Measurements from ENCODE around the gene AOPEP. TPM values are rescaled to one million over a fixed set of nuclear protein-coding genes. Genes with fewer than 3 reads are reported as not detected.
A peak's percentile ranks its signal among the peaks of the same experiment; 100 is the strongest.

Gene AOPEP
- total RNA-seq, 6 experiments from 2014 or later, result 36.6 to 110 (median 63.3) TPM

DNA sequence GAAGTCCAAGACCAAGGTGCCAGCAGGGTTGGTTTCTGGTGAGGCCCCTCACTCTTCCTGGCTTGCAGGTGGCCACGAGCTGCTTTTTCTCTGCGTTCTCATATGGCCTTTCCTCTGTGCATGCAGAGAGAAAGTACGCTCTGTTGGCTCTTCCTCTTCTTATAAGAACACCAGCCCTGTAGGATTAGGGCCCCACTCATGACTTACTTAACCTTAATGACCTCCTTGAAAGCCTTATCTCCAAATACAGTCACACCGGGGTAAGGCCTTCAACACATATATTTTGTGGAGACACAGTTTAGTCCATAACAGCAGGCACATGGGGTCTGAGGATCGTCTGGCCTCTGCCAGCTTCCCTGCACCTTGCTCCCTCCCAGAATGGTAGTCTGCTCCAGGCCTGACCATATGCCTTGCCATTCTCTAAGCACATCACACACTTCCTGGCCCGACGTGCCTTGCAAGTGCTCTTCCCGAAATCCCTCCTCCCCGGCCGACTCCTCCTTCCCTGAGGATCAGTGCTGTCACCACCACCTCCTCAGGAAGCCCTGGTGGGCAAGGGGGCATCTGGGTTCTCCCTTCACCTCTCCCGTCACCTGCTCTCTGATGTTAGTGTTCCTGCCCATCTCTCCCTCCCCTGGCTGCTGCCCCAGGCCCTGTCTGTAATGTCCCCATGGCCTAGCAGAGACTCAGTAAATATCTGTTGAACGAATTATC lies 200.7 kb downstream of the AOPEP start:
- 90% methylated on average over 9 of the region's 12 CpGs for WGBS (ENCODE audit: insufficient coverage, low coverage, low lambda C conversion rate, missing lambda C conversion rate)
- intact Hi-C loops (cut with DNase I), result no loop called here
- Histone ChIP-seq H3K9me3 (no peaks in the 10 kb centered on the region), H3K4me1 (peaks cover 0 to 21% (median 7%) of the 10 kb centered on the region in 4 donors), H3K4me3 (no peak overlapping the region), H3K27me3 (no peaks in the 10 kb centered on the region), H3K27ac (no peak overlapping the region), H3K36me3 (no peaks in the 10 kb centered on the region)
- no peak for TF ChIP-seq POLR2A (IDR thresholded peaks at IDR 0.05)
- DNase-seq, result no peak
- ATAC-seq, result no peak

DNA sequence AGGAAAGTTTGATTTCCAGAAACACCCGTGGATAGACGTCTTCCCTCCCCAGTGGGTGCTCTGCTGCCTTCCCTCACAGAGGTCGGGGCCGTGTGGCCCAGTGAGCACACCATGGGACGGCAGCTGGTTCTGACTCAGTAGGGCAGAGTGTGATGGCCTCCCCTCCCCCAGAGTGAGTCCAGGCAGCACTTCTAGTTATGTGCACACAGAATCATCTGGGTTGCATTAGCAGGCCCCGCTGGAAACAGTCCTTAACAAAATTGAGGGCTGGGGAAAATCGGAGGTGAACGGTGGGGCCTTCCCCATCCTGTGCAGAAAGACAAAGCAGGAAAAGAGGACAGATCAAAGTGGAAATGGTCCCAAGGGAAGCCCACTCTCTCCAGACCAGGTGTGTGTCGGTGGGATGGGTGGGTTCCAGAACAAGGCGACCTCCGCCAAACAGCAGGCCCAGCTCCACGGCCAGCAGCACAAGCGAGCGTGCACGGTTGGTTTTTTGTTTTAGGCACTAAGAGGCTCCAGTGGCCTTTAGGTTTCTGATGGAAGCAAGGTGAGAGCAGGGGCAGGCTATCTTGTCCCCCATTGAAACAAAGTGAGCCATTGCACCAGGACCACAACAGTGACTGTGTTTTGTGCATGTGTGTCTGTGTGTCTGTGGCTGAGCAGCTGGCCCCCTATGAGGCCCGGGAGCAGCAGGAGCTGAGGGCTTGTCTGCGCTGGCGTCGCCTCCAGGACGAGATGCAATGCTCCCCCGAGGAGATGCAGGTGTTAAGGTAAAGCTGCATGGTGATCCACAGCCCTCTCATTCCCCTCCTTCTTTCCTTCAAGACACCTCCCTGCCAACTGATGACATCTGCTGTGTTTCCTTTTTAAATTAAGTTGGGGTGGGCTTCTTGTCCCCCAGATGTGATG lies 201.5 kb downstream of the AOPEP start:
- intact Hi-C loops (cut with DNase I), result no loop called here
- no peaks in the 10 kb centered on the region for H3K36me3 ChIP-seq
- peaks cover 0 to 13% (median 3%) of the 10 kb centered on the region in 4 donors for H3K4me1 ChIP-seq
- H3K27ac ChIP-seq, result no peak overlapping the region
- ATAC-seq (no peak), DNase-seq (no peak)
- TF ChIP-seq, protein P1, sequence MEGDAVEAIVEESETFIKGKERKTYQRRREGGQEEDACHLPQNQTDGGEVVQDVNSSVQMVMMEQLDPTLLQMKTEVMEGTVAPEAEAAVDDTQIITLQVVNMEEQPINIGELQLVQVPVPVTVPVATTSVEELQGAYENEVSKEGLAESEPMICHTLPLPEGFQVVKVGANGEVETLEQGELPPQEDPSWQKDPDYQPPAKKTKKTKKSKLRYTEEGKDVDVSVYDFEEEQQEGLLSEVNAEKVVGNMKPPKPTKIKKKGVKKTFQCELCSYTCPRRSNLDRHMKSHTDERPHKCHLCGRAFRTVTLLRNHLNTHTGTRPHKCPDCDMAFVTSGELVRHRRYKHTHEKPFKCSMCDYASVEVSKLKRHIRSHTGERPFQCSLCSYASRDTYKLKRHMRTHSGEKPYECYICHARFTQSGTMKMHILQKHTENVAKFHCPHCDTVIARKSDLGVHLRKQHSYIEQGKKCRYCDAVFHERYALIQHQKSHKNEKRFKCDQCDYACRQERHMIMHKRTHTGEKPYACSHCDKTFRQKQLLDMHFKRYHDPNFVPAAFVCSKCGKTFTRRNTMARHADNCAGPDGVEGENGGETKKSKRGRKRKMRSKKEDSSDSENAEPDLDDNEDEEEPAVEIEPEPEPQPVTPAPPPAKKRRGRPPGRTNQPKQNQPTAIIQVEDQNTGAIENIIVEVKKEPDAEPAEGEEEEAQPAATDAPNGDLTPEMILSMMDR (IDR thresholded peaks at IDR 0.05), result no peak
- no peak for TF ChIP-seq POLR2A (IDR thresholded peaks at IDR 0.05)
- H3K4me3 ChIP-seq, result no peak overlapping the region
- H3K27me3 ChIP-seq, result no peaks in the 10 kb centered on the region
- 90% methylated on average over 8 of the region's 21 CpGs for WGBS (ENCODE audit: insufficient coverage, low coverage, low lambda C conversion rate, missing lambda C conversion rate)
- H3K9me3 ChIP-seq, result no peaks in the 10 kb centered on the region

DNA sequence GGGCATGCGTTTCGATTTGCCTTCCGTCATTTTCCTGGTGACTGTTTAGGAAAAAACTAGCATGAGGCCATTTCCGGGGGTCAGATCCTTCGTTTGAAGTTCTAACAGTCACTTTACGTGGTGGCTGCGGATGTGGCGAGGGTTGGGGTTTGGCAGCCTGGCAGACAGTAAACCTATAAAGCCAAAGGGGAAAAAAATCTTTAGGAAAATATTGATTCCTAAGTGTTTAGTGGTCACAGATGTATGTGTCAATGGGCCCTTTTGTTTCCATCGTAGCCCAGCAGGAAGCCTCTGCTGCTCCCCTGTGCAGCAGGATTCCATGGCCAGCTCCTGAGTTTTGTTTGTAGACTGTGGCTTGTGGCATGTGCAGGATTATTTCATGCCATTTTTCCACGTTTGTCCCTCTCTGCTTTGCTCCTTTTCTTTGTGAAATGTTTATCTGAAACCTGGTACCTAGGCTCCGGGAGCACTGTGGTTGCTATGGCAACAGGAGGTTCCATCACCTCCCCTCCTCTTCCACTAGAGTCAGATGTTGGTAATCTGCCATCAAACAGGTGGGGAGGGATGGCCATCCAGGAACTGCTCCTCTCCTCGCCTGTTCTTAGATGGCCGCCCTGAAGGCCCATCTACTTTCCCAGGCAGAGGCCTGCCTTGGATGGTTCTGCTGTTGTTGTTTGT lies 202.3 kb downstream of the AOPEP start:
- H3K27ac ChIP-seq, result no peak overlapping the region
- H3K4me3 ChIP-seq, result no peak overlapping the region
- WGBS (ENCODE audit: insufficient coverage, low coverage, low lambda C conversion rate, missing lambda C conversion rate), result 79% methylated on average over 13 of the region's 13 CpGs
- H3K36me3 ChIP-seq, result no peaks in the 10 kb centered on the region
- no peak for TF ChIP-seq POLR2A (IDR thresholded peaks at IDR 0.05)
- H3K9me3 ChIP-seq, result no peaks in the 10 kb centered on the region
- ATAC-seq (no peak), DNase-seq (no peak)
- peaks cover 0 to 9% (median 0%) of the 10 kb centered on the region in 4 donors for H3K4me1 ChIP-seq
- intact Hi-C loops (cut with DNase I), result no loop called here
- H3K27me3 ChIP-seq, result no peaks in the 10 kb centered on the region

DNA sequence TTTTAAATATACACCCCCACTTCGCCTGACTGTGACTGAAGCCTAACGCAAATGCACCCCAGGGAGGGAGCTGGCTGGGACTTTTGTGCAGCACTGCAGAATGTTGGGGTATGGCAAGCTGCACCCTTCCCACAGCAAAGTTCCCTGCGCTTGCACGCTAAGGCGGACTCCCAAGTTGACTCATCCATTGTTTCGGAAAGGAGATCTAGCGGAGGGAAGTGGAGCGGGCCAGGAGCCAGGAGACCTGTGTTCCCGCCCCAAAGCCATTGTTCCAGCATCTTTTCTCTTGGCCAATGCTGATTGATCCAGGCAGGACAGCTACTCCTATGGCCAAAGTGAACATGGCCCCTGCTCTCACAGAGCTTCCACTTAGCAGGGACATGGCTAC lies 202.9 kb downstream of the AOPEP start:
- H3K36me3 ChIP-seq, result no peaks in the 10 kb centered on the region
- intact Hi-C loops (cut with DNase I), result no loop called here
- no peaks in the 10 kb centered on the region for H3K27me3 ChIP-seq
- H3K27ac ChIP-seq, result no peak overlapping the region
- TF ChIP-seq POLR2A (IDR thresholded peaks at IDR 0.05), result no peak
- TF ChIP-seq, protein P1 (IDR thresholded peaks at IDR 0.05), result no peak
- WGBS (ENCODE audit: insufficient coverage, low coverage, low lambda C conversion rate, missing lambda C conversion rate), result 85% methylated on average over 2 of the region's 9 CpGs
- H3K9me3 ChIP-seq, result no peaks in the 10 kb centered on the region
- H3K4me1 ChIP-seq, result peaks cover 0 to 9% (median 0%) of the 10 kb centered on the region in 4 donors
- ATAC-seq, result peak in 3 of 4 donors; percentile 49 to 64 (median 53)
- DNase-seq, result no peak
- H3K4me3 ChIP-seq, result no peak overlapping the region

DNA sequence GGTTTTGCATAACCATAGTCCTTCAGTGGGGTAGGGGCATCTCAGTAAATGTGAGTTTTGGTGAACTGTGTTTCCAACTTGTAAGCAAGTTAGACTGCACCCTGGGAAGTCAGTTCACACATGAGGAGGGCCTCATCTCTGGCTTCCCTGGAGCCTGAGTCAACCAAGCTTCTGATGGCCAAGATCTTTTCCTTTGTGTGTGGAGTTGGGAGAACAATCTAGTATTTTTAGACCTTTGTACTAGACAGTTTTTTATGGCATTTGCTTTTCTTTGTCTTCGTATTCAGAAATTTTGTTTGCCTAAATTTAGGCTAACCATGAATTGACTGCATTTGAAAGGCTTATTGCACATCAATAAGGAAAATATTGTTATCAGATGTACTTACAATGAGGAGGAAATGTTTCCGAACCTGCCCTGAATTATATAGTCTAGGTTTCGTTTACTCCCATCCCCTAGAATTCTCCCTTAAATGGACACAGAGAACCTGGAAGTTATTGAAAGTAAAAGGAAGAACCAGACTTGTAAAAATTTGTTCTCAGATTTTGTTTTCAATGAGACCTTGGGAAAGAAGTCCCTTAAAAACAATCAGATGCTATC lies 204.6 kb downstream of the AOPEP start:
- H3K9me3 ChIP-seq, result no peaks in the 10 kb centered on the region
- DNase-seq, result no peak
- H3K4me3 ChIP-seq, result no peak overlapping the region
- H3K27ac ChIP-seq, result no peak overlapping the region
- intact Hi-C loops (cut with DNase I), result no loop called here
- ATAC-seq, result no peak
- peaks cover 0 to 6% (median 0%) of the 10 kb centered on the region in 4 donors for H3K4me1 ChIP-seq
- no peaks in the 10 kb centered on the region for H3K27me3 ChIP-seq
- no peaks in the 10 kb centered on the region for H3K36me3 ChIP-seq
- 93% methylated on average over 3 of the region's 3 CpGs for WGBS (ENCODE audit: insufficient coverage, low coverage, low lambda C conversion rate, missing lambda C conversion rate)
- TF ChIP-seq, protein P1 (IDR thresholded peaks at IDR 0.05), result no peak
- no peak for TF ChIP-seq POLR2A (IDR thresholded peaks at IDR 0.05)
